Tongue (tissue), 2 donors: ENCODE results near the gene BMP4. TPM values are rescaled to one million over a fixed set of nuclear protein-coding genes. Genes with fewer than 3 reads are reported as not detected.

ENCODE experiments used
- DNase-seq: peaks from one replicate; pipeline ENCODE4 v3.0.0-alpha.2; 2015
- total RNA-seq: library from RNA; depleted of rRNA; stranded (reverse); fragments of >200 nt; gene quantifications from one replicate; pipeline ENCODE4 v1.2.3, GENCODE V29; 2014

Gene BMP4
- total RNA-seq, 1 donor from 2014 or later: 15.3 TPM

GRCh38 chr14:53963320-53964227 lies 6.9 kb upstream of the BMP4 start:
- DNase-seq: peak; percentile 67

DNA sequence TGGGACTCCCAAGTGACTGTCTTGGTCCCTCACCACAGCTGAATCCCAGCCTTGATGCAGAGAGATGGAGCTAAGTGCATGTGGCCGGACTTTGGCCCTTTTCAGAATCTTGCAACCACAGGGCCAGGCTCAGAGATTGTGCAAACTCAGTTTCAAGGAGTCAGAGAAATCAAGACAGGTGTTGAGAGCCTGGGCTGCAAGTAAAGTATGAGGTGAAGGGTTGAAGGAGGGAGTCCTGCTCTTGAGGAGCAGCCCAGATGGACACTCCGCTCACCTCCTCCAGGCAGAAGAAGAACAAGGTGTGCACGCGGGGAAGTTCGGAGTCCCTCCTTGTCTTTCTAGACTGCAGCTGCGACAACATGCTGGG lies 6.3 kb upstream of the BMP4 start:
- no peak for DNase-seq

DNA sequence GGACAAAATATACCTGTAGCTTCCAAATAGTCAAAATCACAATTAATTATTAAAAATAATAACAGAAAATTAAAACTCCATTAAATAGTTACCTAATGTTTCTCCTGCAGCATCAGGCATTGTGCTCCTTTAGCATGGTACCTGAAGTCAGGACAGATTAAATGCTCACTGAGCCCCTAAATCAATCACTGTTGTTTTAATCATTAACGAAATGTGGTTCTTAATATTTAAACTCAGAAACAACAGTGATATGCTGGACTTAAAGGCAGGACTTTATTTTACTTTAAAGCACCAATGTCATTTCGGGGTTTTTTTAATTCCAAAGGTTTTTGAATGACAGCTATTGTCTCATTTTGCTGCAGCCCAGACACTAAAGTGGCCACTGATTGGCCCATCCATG lies 2.0 kb upstream of the BMP4 start:
- DNase-seq: no peak

DNA sequence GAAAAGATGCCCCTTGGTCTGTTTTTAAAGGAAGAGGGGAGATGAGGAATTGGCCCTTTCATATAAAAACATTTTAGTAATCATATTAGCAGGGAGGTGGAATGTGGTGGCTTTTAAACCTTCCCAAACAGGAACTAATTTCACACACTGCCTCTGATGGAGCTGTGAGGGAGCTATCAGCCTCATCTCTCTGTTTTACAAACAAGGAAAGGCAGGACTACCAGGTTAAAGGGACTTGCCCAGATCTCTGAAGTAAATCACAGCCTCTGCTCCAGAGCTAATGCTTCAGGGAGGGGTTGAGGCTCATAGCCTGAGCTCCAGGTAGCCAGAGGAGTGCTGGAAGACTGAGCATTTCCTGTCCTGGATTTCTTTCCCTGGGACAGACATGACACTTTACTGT lies 1.1 kb upstream of the BMP4 start:
- no peak for DNase-seq

- DNase-seq: peak; percentile 69
Observed at GRCh38 chr14:53955671-53956426, 776 bp downstream of the BMP4 start.

DNA sequence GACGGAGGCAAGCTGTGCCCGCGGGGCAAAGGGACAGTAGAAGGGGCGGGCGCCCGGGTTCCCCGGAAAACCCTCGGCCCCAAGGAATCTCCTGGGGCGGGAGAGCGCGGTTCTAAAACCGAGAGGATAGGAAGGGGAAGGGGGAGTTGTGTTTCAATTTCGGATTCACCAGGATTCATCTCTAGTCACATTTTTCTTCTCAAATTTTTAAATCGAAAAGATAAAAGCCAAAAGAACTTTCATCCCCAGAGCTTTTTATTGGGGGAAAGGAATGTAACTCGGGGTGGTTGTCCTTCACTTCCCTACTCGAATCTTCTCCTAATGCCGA lies 1.4 kb downstream of the BMP4 start:
- DNase-seq: no peak

- DNase-seq: peak; percentile 53
Observed at GRCh38 chr14:53954551-53955228, 1.9 kb downstream of the BMP4 start.

DNA sequence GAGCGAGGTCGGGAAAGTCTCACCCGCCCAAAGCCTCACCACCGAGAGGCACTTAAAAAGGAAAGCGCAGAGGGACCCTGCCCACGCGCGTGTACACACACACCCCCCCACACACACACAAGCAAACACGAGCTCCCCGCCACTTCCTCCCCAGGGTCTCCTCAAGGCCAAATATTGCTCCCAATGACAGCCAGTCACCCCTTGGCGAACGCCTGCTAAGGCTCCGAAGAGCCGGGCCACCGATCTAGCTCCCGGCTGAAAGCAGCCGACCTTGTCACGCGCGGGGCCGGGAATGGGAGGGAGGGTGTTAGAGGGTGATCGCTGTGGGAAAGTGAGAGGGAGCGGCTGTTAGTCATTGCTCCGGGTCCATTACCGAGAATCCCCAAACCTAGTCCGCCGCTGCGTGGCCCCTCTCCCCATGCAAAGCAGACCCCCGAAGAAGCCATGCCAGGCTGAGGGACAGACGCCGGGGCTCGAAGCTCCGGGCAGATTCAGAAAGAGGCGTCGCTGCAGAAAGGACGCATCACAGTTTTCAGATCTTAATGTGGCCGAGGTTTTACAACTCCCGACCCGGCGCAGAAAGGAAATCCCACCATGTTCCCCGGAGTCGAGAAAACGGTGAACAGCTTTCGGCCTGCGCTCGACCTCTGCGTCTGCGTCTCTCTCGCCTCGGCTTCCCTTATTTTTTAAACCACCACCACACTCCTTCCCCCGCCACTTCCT lies 2.6 kb downstream of the BMP4 start:
- DNase-seq: peak; percentile 61

DNA sequence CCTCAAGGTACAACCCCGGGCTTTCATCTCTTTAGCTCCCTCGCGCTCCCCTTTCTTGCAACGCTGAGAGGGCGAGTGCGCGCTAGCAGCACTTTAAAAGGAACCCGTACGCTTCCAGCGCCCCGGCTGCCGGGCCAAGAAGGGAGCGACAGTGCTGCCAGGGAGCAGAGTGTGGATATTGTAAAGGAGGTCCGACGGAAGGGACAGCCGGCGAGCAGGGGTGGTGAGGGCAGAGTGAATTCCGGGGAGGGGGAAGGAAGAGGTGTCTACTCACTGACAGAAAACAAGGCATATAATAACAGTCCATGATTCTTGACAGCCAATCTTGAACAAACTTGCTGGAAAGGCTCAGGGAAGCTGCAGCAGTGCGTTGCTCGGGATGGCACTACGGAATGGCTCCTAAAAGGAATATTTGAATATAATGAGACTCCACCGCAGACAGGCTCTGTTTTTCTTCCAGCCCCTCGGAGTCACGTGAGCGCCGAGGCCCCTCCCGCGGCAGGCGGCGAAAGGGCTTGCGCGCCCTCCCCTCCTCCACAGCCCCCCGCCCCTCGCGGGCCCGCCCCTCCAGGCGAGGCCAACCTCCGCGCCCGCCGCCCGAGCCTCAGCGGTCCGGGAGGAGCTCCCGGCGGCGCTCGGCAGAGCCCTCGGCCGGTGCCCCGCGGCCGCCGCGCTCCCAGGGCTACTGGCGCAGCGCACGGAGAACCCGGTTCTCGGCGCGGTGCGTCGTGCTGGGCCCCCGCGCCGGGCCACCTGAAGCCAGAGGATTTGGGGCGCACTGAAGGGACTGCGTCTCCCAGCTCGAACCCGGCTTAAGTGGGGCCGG lies 3.4 kb downstream of the BMP4 start:
- peak; percentile 94 for DNase-seq

DNA sequence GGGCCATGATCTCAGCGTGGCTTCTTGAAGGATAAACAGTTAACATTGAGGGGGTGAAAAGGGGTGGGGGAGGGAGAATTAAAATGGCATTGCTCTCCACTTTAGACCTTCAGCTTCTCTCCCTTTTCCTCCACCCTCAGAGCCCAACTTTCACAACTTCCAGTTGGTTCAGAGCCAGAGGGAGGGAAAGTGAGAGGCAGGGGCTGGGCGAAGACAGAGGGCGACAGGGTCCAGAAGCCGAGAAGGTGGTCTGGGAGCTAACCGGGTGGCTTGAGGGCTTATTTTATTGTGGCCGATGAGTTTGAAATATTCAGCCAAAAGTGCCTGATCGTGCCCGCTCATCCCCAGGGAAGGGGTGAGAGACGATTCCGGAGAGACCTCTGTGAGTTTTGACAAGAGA lies 4.1 kb downstream of the BMP4 start:
- peak; percentile 59 for DNase-seq

DNA sequence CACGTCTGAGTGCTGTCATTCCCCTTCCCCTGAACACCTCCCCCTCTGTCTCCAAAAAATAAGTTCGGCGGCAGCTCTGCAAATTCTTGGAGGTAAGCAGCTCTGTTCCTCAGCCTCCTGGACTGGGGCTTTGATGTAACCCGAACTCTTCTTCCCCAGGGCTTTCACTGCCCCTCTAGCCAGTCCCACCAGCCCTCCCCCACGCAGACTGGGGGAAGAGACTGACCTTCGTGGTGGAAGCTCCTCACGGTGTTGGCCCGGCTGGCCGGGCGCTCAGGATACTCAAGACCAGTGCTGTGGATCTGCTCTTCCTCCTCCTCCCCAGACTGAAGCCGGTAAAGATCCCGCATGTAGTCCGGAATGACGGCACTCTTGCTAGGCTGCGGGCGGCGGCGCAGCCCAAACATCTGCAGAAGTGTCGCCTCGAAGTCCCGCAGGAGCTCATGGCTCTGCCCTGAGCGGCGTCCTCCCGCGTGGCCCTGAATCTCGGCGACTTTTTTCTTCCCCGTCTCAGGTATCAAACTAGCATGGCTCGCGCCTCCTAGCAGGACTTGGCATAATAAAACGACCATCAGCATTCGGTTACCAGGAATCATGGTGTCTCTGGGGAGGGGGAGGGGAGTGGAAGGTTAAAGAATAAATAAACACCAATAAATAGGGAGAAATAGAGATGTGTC lies 4.9 kb downstream of the BMP4 start:
- DNase-seq: peak; percentile 40

- DNase-seq: no peak
Observed at GRCh38 chr14:53951243-53951626, 5.4 kb downstream of the BMP4 start.

- DNase-seq: no peak
Observed at GRCh38 chr14:53950031-53950793, 6.4 kb downstream of the BMP4 start.

DNA sequence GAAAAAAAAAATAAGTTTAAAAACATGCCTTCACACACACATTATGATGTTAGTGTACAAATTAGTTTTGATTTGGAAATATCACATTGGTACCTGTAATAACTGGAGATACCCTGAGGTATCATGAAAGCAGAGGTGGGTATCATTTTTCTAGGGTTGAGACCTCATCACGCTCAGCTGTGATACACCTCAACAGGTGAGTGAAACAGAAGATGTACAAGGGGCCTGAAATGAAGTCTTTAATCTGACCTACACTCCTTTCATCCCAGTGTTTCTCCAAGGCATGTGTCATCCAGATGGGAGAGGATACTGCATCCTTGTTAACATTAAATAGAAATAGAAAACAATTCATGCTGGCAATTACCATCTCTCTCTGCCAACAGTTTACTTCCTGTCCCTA lies 7.4 kb downstream of the BMP4 start:
- no peak for DNase-seq

DNA sequence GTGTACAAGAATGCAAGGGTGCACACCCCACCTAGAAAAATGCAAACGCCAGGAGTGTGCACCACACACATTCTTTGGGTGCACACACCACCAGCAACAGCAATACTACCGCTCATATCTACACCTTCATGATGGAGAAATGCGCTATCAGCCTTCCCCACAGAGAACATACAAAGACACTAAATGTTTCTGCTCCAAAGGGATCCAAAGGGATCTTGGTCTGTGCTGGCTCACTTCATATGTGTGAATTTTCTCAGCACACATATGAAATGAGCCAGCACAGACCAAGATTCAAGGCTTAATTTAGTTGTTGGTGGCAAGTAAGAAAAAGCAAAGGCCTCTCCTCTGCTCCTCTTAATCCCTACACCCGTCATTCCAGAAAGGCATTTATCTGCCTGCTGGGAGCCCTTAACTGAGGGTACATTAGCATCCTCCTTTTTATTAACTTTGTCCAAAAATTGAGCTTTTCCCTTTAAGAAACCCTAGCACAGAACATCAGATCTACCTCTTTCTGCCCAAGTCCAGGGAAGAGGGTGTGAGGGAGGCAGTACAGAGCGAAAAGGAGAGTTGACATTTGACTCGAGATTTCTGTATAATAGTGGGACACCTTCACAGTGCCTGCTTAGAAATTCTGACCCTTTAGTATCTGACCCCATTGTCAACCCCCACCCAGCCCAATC lies 8.3 kb downstream of the BMP4 start:
- no peak for DNase-seq

- DNase-seq: peak; percentile 32
Observed at GRCh38 chr14:53947452-53948204, 9.0 kb downstream of the BMP4 start.

DNA sequence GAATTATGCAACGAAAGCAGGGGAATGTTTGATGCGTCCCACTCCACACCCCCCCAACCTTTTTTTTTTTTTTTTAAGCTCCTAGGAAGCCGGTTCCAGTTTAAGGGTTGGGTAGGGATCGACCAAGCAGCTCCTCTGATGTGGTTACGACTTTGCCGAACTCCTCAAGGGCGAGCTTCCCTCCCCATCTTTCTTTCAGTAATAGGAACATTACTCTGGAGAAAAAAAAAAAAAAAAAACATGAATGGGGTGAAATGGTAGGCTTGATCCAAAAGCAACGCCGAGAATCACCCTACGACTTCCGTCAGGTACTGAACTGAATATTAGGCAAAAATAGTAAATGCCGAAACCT lies 9.6 kb downstream of the BMP4 start:
- no peak for DNase-seq

- peak; percentile 43 for DNase-seq
Observed at GRCh38 chr14:53946404-53947093, 10.1 kb downstream of the BMP4 start.
